ENCODE measurements around the gene LRTM1. TPM values are rescaled to one million over a fixed set of nuclear protein-coding genes. Genes with fewer than 3 reads are reported as not detected.

The LRTM1 gene
- total RNA-seq, 4 donors from 2014 or later, result not detected

- Histone ChIP-seq H3K4me1 (peaks cover 6 to 14% (median 13%) of the 10 kb centered on the region in 4 donors), H3K9me3 (no peaks in the 10 kb centered on the region), H3K4me3 (no peak overlapping the region), H3K27me3 (no peaks in the 10 kb centered on the region), H3K36me3 (no peaks in the 10 kb centered on the region), H3K27ac (replicated peaks in 1 of 4) (no peak overlapping the region)
- intact Hi-C loops (cut with DNase I), result no loop called here
- DNase-seq (ENCODE audit: extremely low spot score), result no peak
- WGBS, result 90% methylated on average over 4 of the region's 4 CpGs
- TF ChIP-seq POLR2AphosphoS5 (IDR thresholded peaks at IDR 0.05) (no peak), EP300 (IDR thresholded peaks at IDR 0.05) (no peak), POLR2A (IDR thresholded peaks at IDR 0.05; ENCODE audit: low read depth) (no peak), CTCF (IDR thresholded peaks at IDR 0.05) (no peak)
Measured at GRCh38 chr3:54877730-54878129, 50.1 kb downstream of the LRTM1 start.

DNA sequence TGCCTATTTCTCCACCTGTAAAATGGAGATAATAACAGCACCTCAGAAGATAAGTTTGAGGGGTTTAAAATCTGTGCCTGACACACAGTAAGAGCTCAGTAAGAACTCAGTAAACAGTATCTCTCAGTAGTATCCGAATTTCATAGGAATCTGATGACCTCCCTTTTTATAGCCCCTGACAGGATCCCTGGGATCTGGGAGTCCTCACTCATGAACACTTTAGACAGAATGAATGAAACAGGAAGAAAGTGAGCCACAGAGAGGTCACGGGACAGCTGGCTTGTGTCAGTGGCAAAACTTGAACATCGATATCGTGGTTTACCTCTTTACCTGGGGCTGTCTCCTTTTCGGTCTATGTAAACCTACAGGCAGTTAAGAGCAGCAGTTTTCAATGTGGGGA lies 51.2 kb downstream of the LRTM1 start:
- no peak for DNase-seq (ENCODE audit: extremely low spot score)
- Histone ChIP-seq H3K36me3 (no peaks in the 10 kb centered on the region), H3K27me3 (no peaks in the 10 kb centered on the region), H3K4me3 (no peak overlapping the region), H3K27ac (replicated peaks in 1 of 4) (no peak overlapping the region), H3K4me1 (peaks cover 0 to 4% (median 3%) of the 10 kb centered on the region in 4 donors), H3K9me3 (no peaks in the 10 kb centered on the region)
- intact Hi-C loops (cut with DNase I), result no loop called here
- 84% methylated on average over 5 of the region's 5 CpGs for WGBS
- no peak for TF ChIP-seq EP300 (IDR thresholded peaks at IDR 0.05)
- no peak for TF ChIP-seq POLR2AphosphoS5 (IDR thresholded peaks at IDR 0.05)
- TF ChIP-seq POLR2A (IDR thresholded peaks at IDR 0.05; ENCODE audit: low read depth), result no peak

DNA sequence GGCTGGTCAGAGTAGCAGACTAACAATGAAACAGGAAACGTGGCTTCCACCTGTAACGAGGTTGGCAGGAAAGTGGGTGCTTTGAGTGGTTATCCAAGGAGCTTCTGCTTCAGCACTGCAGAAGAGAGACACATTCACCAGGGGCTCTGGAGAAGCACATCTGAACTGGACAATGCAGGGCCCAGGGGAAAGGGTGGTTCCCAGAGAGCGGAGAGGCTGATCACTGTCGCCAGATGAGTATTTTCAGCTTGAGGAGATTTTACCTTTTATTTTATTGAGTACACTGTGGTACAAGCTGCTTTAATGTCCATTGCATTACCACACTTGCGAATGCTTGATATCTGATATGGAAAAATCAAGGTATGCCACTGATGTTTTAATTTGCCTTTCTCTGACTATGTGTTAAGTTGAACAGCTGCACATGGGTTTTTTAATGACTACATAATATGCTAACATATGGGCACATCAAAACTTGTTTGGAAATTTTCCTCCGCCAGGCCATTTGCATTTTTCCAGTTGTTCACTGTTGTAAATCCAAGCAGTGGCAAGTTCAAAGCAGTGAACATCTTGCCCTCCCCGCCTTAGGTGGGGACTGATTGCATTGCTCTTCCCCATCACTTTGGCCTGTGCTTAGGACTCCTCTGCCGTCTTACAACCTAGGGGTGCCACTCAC lies 52.1 kb downstream of the LRTM1 start:
- Histone ChIP-seq H3K36me3 (no peaks in the 10 kb centered on the region), H3K4me1 (peaks cover 0 to under 1% (median under 1%) of the 10 kb centered on the region in 4 donors), H3K9me3 (no peaks in the 10 kb centered on the region), H3K4me3 (no peak overlapping the region), H3K27me3 (no peaks in the 10 kb centered on the region), H3K27ac (replicated peaks in 1 of 4) (no peak overlapping the region)
- TF ChIP-seq POLR2AphosphoS5 (IDR thresholded peaks at IDR 0.05), result no peak
- TF ChIP-seq CTCF (IDR thresholded peaks at IDR 0.05), result no peak
- TF ChIP-seq POLR2A (IDR thresholded peaks at IDR 0.05; ENCODE audit: low read depth), result no peak
- no peak for TF ChIP-seq EP300 (IDR thresholded peaks at IDR 0.05)
- 79% methylated on average over 8 of the region's 8 CpGs for WGBS
- intact Hi-C loops (cut with DNase I), result no loop called here
- no peak for DNase-seq (ENCODE audit: extremely low spot score)

DNA sequence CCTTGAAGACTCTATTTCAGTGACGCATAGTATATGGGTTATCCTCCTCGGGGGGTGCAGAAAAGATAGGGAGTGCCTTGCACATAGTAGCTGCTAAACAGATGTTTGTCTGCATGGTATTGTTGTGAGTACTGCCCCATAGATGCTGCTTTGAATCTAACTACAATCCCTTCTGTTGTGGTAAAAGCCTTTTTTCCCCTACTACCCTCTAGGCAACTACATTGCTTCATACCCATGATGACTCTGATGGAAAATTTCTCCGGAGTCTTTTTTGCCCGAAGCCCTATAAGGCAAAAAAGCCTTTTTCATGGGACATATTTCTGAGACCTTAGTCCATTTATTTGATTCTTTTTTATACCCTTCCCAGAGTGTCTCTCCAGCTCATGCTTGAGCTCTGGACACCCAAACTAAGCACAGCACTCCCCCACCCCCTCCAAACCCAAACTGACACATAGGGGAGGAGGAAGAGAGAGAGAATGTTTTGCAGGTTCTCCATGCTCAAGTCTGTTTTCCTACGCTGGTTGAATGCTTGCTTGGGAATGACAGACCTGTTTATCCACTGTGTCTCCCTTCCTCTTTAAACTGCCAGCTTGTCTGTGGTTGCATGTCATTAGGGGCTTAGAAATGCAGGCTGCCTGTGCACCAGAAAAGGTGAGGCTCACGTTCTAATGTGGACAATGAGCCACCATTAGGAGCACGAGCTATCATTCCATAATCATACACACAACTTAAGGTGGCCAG lies 52.9 kb downstream of the LRTM1 start:
- no peaks in the 10 kb centered on the region for H3K9me3 ChIP-seq
- WGBS, result 89% methylated on average over 7 of the region's 7 CpGs
- intact Hi-C loops (cut with DNase I), result loop anchor here (5.0 kb wide), 1 partner anchor 77 kb away; no protein-coding TSS in a partner anchor

More for the DNA sequence above, 52.9 kb downstream of the LRTM1 start:
- Histone ChIP-seq H3K4me3 (no peak overlapping the region), H3K27ac (replicated peaks in 1 of 4) (no peak overlapping the region), H3K4me1 (peaks cover 0 to 8% (median 6%) of the 10 kb centered on the region in 4 donors), H3K27me3 (no peaks in the 10 kb centered on the region), H3K36me3 (no peaks in the 10 kb centered on the region)
- DNase-seq (ENCODE audit: extremely low spot score), result no peak
- TF ChIP-seq POLR2A (IDR thresholded peaks at IDR 0.05; ENCODE audit: low read depth) (no peak), EP300 (IDR thresholded peaks at IDR 0.05) (no peak), CTCF (IDR thresholded peaks at IDR 0.05) (no peak), POLR2AphosphoS5 (IDR thresholded peaks at IDR 0.05) (no peak)

Measured in esophagus muscularis mucosa (tissue), 4 donors.